Heart left ventricle (tissue), 13 donors: Measurements from ENCODE around the gene GALR3.

Experiments used
- POLR2A ChIP-seq, 2 donors: fragments of 450-650 bp; IDR thresholded peaks; one replicate each; pipeline ENCODE4 v1.6.1; 2017; ENCODE audit warnings: antibody characterized with exemption in 2 of 2, mild to moderate bottlenecking in 2 of 2, moderate library complexity in 2 of 2
- TF ChIP-seq, protein P1 (sequence below), 12 donors: fragments of 200-600 bp; sonication (generic) in 4 of 12; IDR thresholded peaks; one replicate each; pipeline versions ENCODE4 v1.5.0 to v1.8.0; 2018 to 2022; ENCODE audit warnings: antibody characterized with exemption in 12 of 12, mild to moderate bottlenecking in 5 of 12
- donor health status: ischemic (EF 13 %, LVEDD 7.1; RV severe dilation, severe dysfunction).
- donor health status: DM: no; HTN: yes; CAD: no.
- donor health status: DM: no; HTN: no; CAD: no.
- donor health status: ischemic (EF 25% LVEDD 6.9; RV normal size, moderate dysfunction).
- donor health status: ischemic (EF 25% LVEDD 5.7; RV mildly dilated, moderate dysfunction).
- donor health status: ischemic (EF 35%, LVEDD 5.7; RV mildly dilated, moderate dysfunction).
- donor health status: nonischemic (EF 11% LVEDD 7.7; RV severe dilation, severe dysfunction).
- donor health status: DM: yes; HTN: yes; CAD: no.
- donor health status: PGD.
- donor health status: ischemic (EF 29% LVEDD 5.4; RV normal size, mild dysfunction).
- donor health status: nonischemic (EF 23%, LVEDD 6.1; RV moderate dilation, normal function).

DNA sequence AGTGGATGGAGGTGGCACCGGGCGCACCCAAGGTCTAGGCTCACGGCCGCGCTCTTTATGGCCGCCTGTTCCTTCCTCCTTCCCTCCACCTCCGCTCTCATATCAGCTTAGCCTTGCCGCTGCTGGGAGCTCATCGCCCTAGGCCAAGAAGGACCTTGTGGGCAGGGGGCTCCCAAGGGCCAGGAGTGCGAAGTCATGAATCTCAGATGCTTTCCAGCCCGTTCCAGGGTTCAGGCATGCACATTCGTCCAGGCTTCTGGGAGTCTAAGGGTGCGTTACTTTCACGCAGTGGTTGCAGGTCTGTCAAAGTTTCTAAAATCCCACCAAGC, 4.1 kb upstream of the GALR3 start:
- no peak for TF ChIP-seq POLR2A (IDR thresholded peaks at IDR 0.05)
- TF ChIP-seq, protein P1, sequence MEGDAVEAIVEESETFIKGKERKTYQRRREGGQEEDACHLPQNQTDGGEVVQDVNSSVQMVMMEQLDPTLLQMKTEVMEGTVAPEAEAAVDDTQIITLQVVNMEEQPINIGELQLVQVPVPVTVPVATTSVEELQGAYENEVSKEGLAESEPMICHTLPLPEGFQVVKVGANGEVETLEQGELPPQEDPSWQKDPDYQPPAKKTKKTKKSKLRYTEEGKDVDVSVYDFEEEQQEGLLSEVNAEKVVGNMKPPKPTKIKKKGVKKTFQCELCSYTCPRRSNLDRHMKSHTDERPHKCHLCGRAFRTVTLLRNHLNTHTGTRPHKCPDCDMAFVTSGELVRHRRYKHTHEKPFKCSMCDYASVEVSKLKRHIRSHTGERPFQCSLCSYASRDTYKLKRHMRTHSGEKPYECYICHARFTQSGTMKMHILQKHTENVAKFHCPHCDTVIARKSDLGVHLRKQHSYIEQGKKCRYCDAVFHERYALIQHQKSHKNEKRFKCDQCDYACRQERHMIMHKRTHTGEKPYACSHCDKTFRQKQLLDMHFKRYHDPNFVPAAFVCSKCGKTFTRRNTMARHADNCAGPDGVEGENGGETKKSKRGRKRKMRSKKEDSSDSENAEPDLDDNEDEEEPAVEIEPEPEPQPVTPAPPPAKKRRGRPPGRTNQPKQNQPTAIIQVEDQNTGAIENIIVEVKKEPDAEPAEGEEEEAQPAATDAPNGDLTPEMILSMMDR (IDR thresholded peaks at IDR 0.05) = no peak
